ENCODE data around the gene NEK6.
A peak's percentile ranks its signal among the peaks of the same experiment; 100 is the strongest.
"Not testable (repeated sequence)": the region's sequence is repeated elsewhere in the genome, so short reads cannot be mapped to it uniquely, and the experiment has no call there.

NEK6 gene

GRCh38 chr9:124231095-124231737 lies 26.5 kb upstream of the NEK6 start:
- no peak for DNase-seq

GRCh38 chr9:124238546-124239140 lies 19.1 kb upstream of the NEK6 start:
- DNase-seq: no peak

GRCh38 chr9:124239249-124240073 lies 18.3 kb upstream of the NEK6 start:
- DNase-seq: no peak

- DNase-seq: no peak
Observed at GRCh38 chr9:124242331-124243194, 15.2 kb upstream of the NEK6 start.

- DNase-seq: not testable (repeated sequence)
Observed at GRCh38 chr9:124247393-124247792, 10.4 kb upstream of the NEK6 start.

- DNase-seq: no peak
Observed at GRCh38 chr9:124248066-124248465, 9.7 kb upstream of the NEK6 start.

GRCh38 chr9:124248960-124249359 lies 8.8 kb upstream of the NEK6 start:
- no peak for DNase-seq

GRCh38 chr9:124251204-124251603 lies 6.5 kb upstream of the NEK6 start:
- no peak for DNase-seq

- DNase-seq: no peak
Observed at GRCh38 chr9:124251605-124252378, 6.0 kb upstream of the NEK6 start.

- DNase-seq: not testable (repeated sequence)
Observed at GRCh38 chr9:124252878-124253277, 4.9 kb upstream of the NEK6 start.

- no peak for DNase-seq
Observed at GRCh38 chr9:124254261-124254682, 3.5 kb upstream of the NEK6 start.

- DNase-seq: no peak
Observed at GRCh38 chr9:124255222-124255621, 2.5 kb upstream of the NEK6 start.

- DNase-seq: peak; percentile 78
Observed at GRCh38 chr9:124256517-124257069, 1.2 kb upstream of the NEK6 start.

GRCh38 chr9:124257070-124257843 lies 492 bp upstream of the NEK6 start:
- DNase-seq: no peak

GRCh38 chr9:124258607-124259157 lies 933 bp downstream of the NEK6 start:
- DNase-seq: no peak

GRCh38 chr9:124259158-124259808 lies 1.5 kb downstream of the NEK6 start:
- peak; percentile 51 for DNase-seq

GRCh38 chr9:124260769-124261603 lies 3.2 kb downstream of the NEK6 start:
- no peak for DNase-seq

GRCh38 chr9:124261736-124262648 lies 4.2 kb downstream of the NEK6 start:
- DNase-seq: no peak
